Esophagus muscularis mucosa (tissue), 4 donors: ENCODE measurements around the gene PARS2. TPM values are rescaled to one million over a fixed set of nuclear protein-coding genes. Genes with fewer than 3 reads are reported as not detected.

Source experiments
- DNase-seq: peaks from one replicate; pipeline ENCODE4 v3.0.0-alpha.2; 2017; ENCODE audit errors: extremely low spot score
- H3K27ac ChIP-seq, 4 donors: fragments of 200-600 bp; sonication (generic); replicated peaks in 1 of 4; 1 replicate in 3 of 4; 2 replicates in 1 of 4; pipeline ENCODE4 v1.5.1; 2016 to 2019; ENCODE audit warnings: mild to moderate bottlenecking in 1 of 4
- H3K27me3 ChIP-seq, 4 donors: fragments of 200-600 bp; sonication (generic); one replicate each; pipeline versions ENCODE4 v1.5.1 to v1.6.0; 2016 to 2019
- H3K36me3 ChIP-seq, 4 donors: fragments of 200-600 bp; sonication (generic); one replicate each; pipeline ENCODE4 v1.5.1; 2016 to 2019
- H3K4me1 ChIP-seq, 4 donors: fragments of 200-600 bp; sonication (generic); one replicate each; pipeline ENCODE4 v1.5.1; 2016 to 2019
- H3K4me3 ChIP-seq, 4 donors: fragments of 200-600 bp; sonication (generic); 1 replicate in 2 of 4; 2 replicates in 2 of 4; pipeline ENCODE4 v1.5.1; 2016 to 2019; ENCODE audit warnings: mild to moderate bottlenecking in 4 of 4, moderate library complexity in 1 of 4
- H3K9me3 ChIP-seq, 4 donors: fragments of 200-600 bp; sonication (generic); 1 replicate in 3 of 4; 2 replicates in 1 of 4; pipeline ENCODE4 v1.5.1; 2016 to 2019
- EP300 ChIP-seq: sonication (generic); formaldehyde crosslinking; IDR thresholded peaks from one replicate; pipeline ENCODE4 v1.6.1; 2017; ENCODE audit warnings: antibody characterized with exemption
- POLR2A ChIP-seq: fragments of 450-650 bp; IDR thresholded peaks from one replicate; pipeline ENCODE4 v1.6.1; 2017; ENCODE audit warnings: antibody characterized with exemption, moderate library complexity, mild to moderate bottlenecking, low read depth
- POLR2AphosphoS5 ChIP-seq, 2 donors: sonication (generic); formaldehyde crosslinking; IDR thresholded peaks; one replicate each; pipeline ENCODE4 v1.6.1; 2017; ENCODE audit warnings: antibody characterized with exemption in 2 of 2
- WGBS: methylation state at CpG from one replicate; pipeline ENCODE4 v1.1.5; 2018; 5-methylcytosine and 5-hydroxymethylcytosine counted together
- intact Hi-C: fragments of 100-400 bp; cut with DNase I; formaldehyde crosslinking; loops from one replicate; pipeline ENCODE4 v1.15.1; 2023
- total RNA-seq, 4 donors: library from RNA; depleted of rRNA; stranded (reverse); fragments of >200 nt; gene quantifications; one replicate each; pipeline versions ENCODE4 v1.1.0 to v1.2.1, GENCODE V29; 2016
- TF ChIP-seq, protein P1 (sequence below), 3 experiments: fragments of 200-600 bp in 2 of 3; fragments of 450-650 bp in 1 of 3; sonication (generic) in 2 of 3; IDR thresholded peaks; one replicate each; pipeline ENCODE4 v1.5.1; 2017 to 2019; ENCODE audit warnings: antibody characterized with exemption in 3 of 3, mild to moderate bottlenecking in 2 of 3, moderate library complexity in 1 of 3

Gene PARS2
- total RNA-seq, 4 donors from 2014 or later = 4.0 to 7.5 (median 5.7) TPM

DNA sequence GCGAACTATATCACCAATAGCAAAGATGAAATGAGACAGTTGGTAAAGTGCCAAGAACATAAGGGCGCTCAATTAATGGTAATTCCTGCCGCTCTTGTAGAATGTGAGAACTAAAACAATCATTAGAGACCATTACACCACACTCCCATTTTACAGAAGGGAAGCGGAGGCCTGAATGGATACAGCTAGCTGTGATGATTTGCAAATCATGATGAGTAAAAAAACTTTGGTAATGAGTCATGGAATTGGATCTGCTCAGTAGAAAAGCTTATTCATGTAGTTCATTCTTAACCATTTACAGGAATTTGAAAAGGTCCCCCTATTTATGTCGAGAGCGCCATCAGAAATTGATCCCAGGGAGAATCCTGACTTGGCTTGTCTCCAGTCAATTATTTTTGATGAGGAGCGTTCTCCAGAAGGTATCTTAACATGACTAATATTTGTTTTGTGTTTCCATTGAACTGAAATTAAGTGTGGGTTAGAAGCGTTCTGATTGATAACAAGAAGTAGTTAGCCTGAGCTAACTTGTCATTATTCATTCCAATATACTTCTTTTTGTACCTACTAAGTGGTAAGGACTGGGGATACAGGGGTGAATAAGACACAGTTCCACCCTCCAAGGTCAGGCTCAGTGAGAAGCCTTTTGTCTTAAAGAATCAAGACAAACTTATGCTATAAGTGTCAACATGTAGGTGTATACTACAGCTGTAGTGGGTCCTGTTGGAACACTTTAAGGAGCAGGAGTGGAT is 47.9 kb downstream of the PARS2 start:
- TF ChIP-seq POLR2AphosphoS5 (IDR thresholded peaks at IDR 0.05) = no peak
- no peak for TF ChIP-seq EP300
- TF ChIP-seq POLR2A = no peak
- TF ChIP-seq, protein P1, sequence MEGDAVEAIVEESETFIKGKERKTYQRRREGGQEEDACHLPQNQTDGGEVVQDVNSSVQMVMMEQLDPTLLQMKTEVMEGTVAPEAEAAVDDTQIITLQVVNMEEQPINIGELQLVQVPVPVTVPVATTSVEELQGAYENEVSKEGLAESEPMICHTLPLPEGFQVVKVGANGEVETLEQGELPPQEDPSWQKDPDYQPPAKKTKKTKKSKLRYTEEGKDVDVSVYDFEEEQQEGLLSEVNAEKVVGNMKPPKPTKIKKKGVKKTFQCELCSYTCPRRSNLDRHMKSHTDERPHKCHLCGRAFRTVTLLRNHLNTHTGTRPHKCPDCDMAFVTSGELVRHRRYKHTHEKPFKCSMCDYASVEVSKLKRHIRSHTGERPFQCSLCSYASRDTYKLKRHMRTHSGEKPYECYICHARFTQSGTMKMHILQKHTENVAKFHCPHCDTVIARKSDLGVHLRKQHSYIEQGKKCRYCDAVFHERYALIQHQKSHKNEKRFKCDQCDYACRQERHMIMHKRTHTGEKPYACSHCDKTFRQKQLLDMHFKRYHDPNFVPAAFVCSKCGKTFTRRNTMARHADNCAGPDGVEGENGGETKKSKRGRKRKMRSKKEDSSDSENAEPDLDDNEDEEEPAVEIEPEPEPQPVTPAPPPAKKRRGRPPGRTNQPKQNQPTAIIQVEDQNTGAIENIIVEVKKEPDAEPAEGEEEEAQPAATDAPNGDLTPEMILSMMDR (IDR thresholded peaks at IDR 0.05) = no peak
- WGBS = 48% methylated on average over 8 of the region's 8 CpGs
- H3K4me3 ChIP-seq = peak overlapping the region; percentile 80 to 92 (median 90)
- DNase-seq = no peak
- peaks cover 0 to 35% (median 30%) of the 10 kb centered on the region in 4 donors for H3K36me3 ChIP-seq
- intact Hi-C loops = loop anchor here (10.0 kb wide), 1 partner anchor 222 kb away; no protein-coding TSS in a partner anchor
- H3K27ac ChIP-seq = peak overlapping the region; percentile 78 to 87 (median 80)
- H3K27me3 ChIP-seq = no peaks in the 10 kb centered on the region
- H3K9me3 ChIP-seq = no peaks in the 10 kb centered on the region
- H3K4me1 ChIP-seq = peaks cover 15 to 30% (median 22%) of the 10 kb centered on the region in 4 donors

DNA sequence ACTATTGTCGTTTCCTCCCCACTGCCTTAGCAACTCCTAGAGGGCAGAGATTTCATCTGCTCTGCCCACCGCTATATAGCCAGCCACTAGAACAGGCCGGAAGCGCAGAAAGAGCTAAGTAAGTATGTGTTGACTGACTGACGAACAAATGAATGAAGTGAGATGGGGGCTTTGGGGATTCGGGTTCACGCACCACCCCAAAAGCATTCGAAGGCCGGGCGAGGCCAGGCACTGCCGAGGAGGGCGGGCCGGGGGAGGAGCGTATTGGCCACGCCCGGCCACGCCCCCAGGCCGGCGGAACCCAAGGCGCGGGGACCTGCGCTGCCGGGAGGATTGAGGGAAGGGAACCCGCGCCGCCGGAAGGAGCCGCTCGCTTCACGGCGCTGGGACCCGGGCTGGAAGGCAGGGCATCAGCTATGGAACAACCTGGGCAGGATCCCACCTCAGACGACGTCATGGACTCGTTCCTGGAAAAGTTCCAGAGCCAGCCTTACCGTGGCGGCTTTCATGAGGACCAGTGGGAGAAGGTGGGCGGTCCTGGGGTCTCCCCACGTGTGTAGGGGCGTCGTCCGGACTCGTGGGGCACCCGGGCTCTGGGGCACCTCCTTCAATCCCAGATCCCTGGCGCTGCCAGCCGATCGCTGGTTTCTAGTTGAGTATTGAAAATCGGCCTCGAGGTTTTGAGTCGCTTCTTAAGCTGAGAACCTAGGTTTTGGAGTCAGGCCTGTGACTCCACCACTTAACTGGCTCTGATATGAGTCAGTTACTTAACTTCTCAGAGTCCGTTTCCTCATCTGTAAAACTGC is 48.6 kb downstream of the PARS2 start, which contains the start of gene TTC4:
TTC4 (plus strand) TSS at position 369 of the 806 bp plus-strand sequence; CDS start at position 417, 48 bp downstream.
- H3K36me3 ChIP-seq = peaks cover 0 to 27% (median 25%) of the 10 kb centered on the region in 4 donors
- H3K4me3 ChIP-seq = peak within 1 kb of the TSS; percentile 80 to 92 (median 90)
- H3K27ac ChIP-seq = peak within 1 kb of the TSS; percentile 78 to 87 (median 80)
- H3K9me3 ChIP-seq = no peaks in the 10 kb centered on the region
- 2% methylated on average over 22 of the region's 51 CpGs for WGBS
- TF ChIP-seq EP300 (no peak), POLR2AphosphoS5 (IDR thresholded peaks at IDR 0.05) (peak; percentile 83 to 84), POLR2A (peak; percentile 38)
- TF ChIP-seq, protein P1 (IDR thresholded peaks at IDR 0.05) = peak in 2 of 3 experiments; percentile 10 to 14
- intact Hi-C loops = loop anchor here (10.0 kb wide), 1 partner anchor 221 kb away; no protein-coding TSS in a partner anchor
- peak; percentile 95 for DNase-seq
- H3K27me3 ChIP-seq = no peaks in the 10 kb centered on the region
- H3K4me1 ChIP-seq = peaks cover 15 to 30% (median 22%) of the 10 kb centered on the region in 4 donors

DNA sequence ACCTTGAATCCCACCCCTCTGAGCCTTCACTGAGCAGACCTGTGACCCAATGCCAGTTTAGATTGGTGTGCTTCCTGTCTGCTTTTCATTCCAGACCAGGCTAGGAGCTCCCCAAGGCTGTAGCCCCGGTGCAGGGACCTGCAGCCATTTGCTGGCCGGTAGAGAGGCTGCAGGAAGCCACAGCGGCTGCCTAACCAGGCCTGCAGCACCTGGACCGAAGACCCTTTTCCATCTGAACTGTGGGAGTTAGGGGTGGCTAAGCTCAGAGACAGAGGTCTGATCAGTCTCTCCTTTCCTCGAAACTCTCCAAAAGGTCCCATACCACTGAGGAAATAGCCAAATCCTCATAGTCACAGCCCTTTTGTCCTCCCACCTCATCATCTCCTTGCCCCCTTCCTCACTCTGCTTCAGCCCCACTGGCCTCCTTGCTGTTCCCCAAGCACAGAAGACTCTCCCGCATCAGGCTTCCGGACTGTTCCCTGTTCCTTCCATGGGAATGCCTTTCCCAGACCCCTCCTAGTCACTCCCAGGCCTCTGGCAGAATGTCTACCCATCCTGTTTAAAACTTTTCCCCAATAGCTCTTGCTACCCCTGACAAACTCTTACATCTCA is 49.3 kb downstream of the PARS2 start:
- 90% methylated on average over 5 of the region's 7 CpGs for WGBS
- Histone ChIP-seq H3K9me3 (no peaks in the 10 kb centered on the region), H3K27me3 (no peaks in the 10 kb centered on the region), H3K36me3 (peaks cover 0 to 27% (median 26%) of the 10 kb centered on the region in 4 donors), H3K4me1 (peaks cover 15 to 30% (median 22%) of the 10 kb centered on the region in 4 donors), H3K27ac (peak overlapping the region; percentile 78 to 87 (median 80)), H3K4me3 (peak overlapping the region; percentile 80 to 92 (median 90))
- intact Hi-C loops = loop anchor here (10.0 kb wide), 1 partner anchor 220 kb away; no protein-coding TSS in a partner anchor
- no peak for DNase-seq
- TF ChIP-seq, protein P1 (IDR thresholded peaks at IDR 0.05) = no peak
- TF ChIP-seq EP300 (no peak), POLR2A (no peak), POLR2AphosphoS5 (IDR thresholded peaks at IDR 0.05) (no peak)

DNA sequence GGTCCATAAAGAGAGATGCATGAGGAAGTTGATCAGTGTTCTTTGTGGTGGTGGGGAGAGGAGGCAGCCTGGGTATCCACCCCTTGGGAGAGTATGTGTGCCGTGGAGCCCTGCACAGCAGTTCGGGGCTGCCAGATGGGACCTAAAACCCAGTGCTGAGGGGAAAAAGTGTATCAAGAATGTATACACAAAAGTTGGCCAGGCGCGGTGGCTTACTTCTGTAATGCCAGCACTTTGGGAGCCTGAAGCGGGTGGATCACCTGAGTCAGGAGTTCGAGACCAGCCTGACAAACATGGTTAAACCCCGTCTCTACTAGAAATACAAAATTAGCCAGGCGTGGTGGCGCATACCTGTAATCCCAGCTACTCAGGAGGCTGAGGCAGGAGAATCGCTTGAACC is 52.8 kb downstream of the PARS2 start:
- intact Hi-C loops = loop anchor here (10.0 kb wide), 1 partner anchor 217 kb away; no protein-coding TSS in a partner anchor
- 97% methylated on average over 10 of the region's 10 CpGs for WGBS

More for the DNA sequence above, 52.8 kb downstream of the PARS2 start:
- H3K4me1 ChIP-seq = peaks cover 8 to 17% (median 13%) of the 10 kb centered on the region in 4 donors
- H3K27ac ChIP-seq = no peak overlapping the region
- no peak for TF ChIP-seq POLR2A
- TF ChIP-seq POLR2AphosphoS5 (IDR thresholded peaks at IDR 0.05) = no peak
- no peak for TF ChIP-seq EP300
- no peak for DNase-seq
- no peaks in the 10 kb centered on the region for H3K9me3 ChIP-seq
- no peaks in the 10 kb centered on the region for H3K27me3 ChIP-seq
- peaks cover 0 to 35% (median 18%) of the 10 kb centered on the region in 4 donors for H3K36me3 ChIP-seq
- H3K4me3 ChIP-seq = no peak overlapping the region
